Peyer's patch (tissue), 4 donors: ENCODE results near the gene NTRK2.

ENCODE experiments used
- CTCF ChIP-seq, 6 experiments: fragments of 450-650 bp in 4 of 6; fragments of 200-600 bp in 2 of 6; sonication (generic) in 1 of 6; IDR thresholded peaks; one replicate each; pipeline ENCODE4 v1.5.1; 2017 to 2019; ENCODE audit warnings: antibody characterized with exemption in 6 of 6, mild to moderate bottlenecking in 3 of 6, moderate library complexity in 1 of 6
- POLR2A ChIP-seq, 2 donors: fragments of 450-650 bp; IDR thresholded peaks; one replicate each; pipeline ENCODE4 v1.5.1; 2017; ENCODE audit warnings: antibody characterized with exemption in 2 of 2, mild to moderate bottlenecking in 2 of 2, moderate library complexity in 2 of 2

GRCh38 chr9:84975926-84976325 lies 306.4 kb downstream of the NTRK2 start:
- no peak for TF ChIP-seq POLR2A (IDR thresholded peaks at IDR 0.05)
- TF ChIP-seq CTCF (IDR thresholded peaks at IDR 0.05) = no peak
